Astrocyte (in vitro differentiated cells and primary cell): ENCODE results near the gene MAP7. TPM values are rescaled to one million over a fixed set of nuclear protein-coding genes. Genes with fewer than 3 reads are reported as not detected.

Experiments used
- DNase-seq: peaks from one replicate; pipeline ENCODE4 v3.0.0-alpha.2; 2010; ENCODE audit warnings: low read depth
- FAIRE-seq: peaks from 2 replicates; lab custom pipeline; 2011; peaks lifted over from hg19 to GRCh38; lab: Jason Lieb, UNC
- H2AFZ ChIP-seq: 2 replicates; pipeline ENCODE4 v1.6.0; 2012; ENCODE audit warnings: low read depth, low read length, inconsistent platforms
- H3K27ac ChIP-seq: 2 replicates; pipeline ENCODE4 v1.5.1; 2011; ENCODE audit warnings: low read depth, low read length, inconsistent platforms
- H3K27me3 ChIP-seq: 2 replicates; pipeline ENCODE4 v1.6.0; 2011; ENCODE audit warnings: low read length, inconsistent platforms; ENCODE audit not compliant: insufficient read depth
- H3K36me3 ChIP-seq: 2 replicates; pipeline ENCODE4 v1.5.1; 2011; ENCODE audit warnings: low read length, inconsistent platforms; ENCODE audit not compliant: insufficient read depth
- H3K4me1 ChIP-seq: 2 replicates; pipeline ENCODE4 v1.5.1; 2011; ENCODE audit warnings: low read length, inconsistent platforms; ENCODE audit not compliant: insufficient read depth
- H3K4me2 ChIP-seq: 2 replicates; pipeline ENCODE4 v1.6.0; 2012; ENCODE audit warnings: low read length, inconsistent platforms
- H3K4me3 ChIP-seq: 2 replicates; pipeline ENCODE4 v1.5.1; 2011; ENCODE audit warnings: low read depth, mild to moderate bottlenecking, low read length, inconsistent platforms; ENCODE audit not compliant: insufficient read depth
- H3K79me2 ChIP-seq: 2 replicates; pipeline ENCODE4 v1.6.0; 2012; ENCODE audit warnings: mild to moderate bottlenecking, low read length, inconsistent platforms; ENCODE audit not compliant: insufficient read depth
- H3K9ac ChIP-seq: 2 replicates; pipeline ENCODE4 v1.6.0; 2012; ENCODE audit warnings: mild to moderate bottlenecking, low read length, inconsistent platforms
- H3K9me3 ChIP-seq: 2 replicates; pipeline ENCODE4 v1.5.1; 2012; ENCODE audit warnings: low read depth, mild to moderate bottlenecking, low read length, inconsistent platforms; ENCODE audit not compliant: insufficient read depth
- H4K20me1 ChIP-seq: 2 replicates; pipeline ENCODE4 v1.6.0; 2012; ENCODE audit warnings: low read length, inconsistent platforms; ENCODE audit not compliant: insufficient read depth
- H3K27ac Mint-ChIP-seq: one replicate; pipeline ENCODE4 v1.8.0; 2021; ENCODE audit warnings: mild to moderate bottlenecking, mixed read lengths; ENCODE audit not compliant: unreplicated experiment
- H3K27me3 Mint-ChIP-seq: one replicate; pipeline ENCODE4 v1.8.0; 2021; ENCODE audit warnings: low read depth, mixed read lengths; ENCODE audit not compliant: unreplicated experiment
- H3K36me3 Mint-ChIP-seq: one replicate; pipeline ENCODE4 v1.8.0; 2021; ENCODE audit warnings: low read depth, mixed read lengths; ENCODE audit not compliant: unreplicated experiment
- H3K4me1 Mint-ChIP-seq: one replicate; pipeline ENCODE4 v1.8.0; 2021; ENCODE audit warnings: low read depth, mixed read lengths; ENCODE audit not compliant: unreplicated experiment
- H3K4me3 Mint-ChIP-seq: one replicate; pipeline ENCODE4 v1.8.0; 2021; ENCODE audit warnings: mild to moderate bottlenecking, moderate library complexity, mixed read lengths; ENCODE audit not compliant: unreplicated experiment
- H3K9me3 Mint-ChIP-seq: one replicate; pipeline ENCODE4 v1.8.0; 2021; ENCODE audit warnings: mild to moderate bottlenecking, mixed read lengths; ENCODE audit not compliant: unreplicated experiment
- CTCF ChIP-seq: IDR thresholded peaks from 2 replicates; pipeline ENCODE4 v1.5.1; 2011; ENCODE audit warnings: low read depth, mild to moderate bottlenecking, inconsistent platforms, low read length, moderate library complexity; ENCODE audit not compliant: insufficient read depth
- EZH2 ChIP-seq: IDR thresholded peaks from 2 replicates; pipeline ENCODE4 v1.6.1; 2012; ENCODE audit warnings: mild to moderate bottlenecking, low read length, inconsistent platforms; ENCODE audit not compliant: insufficient read depth
- total RNA-seq: library from RNA; stranded (reverse); gene quantifications from 2 replicates; pipeline ENCODE4 v1.2.1, GENCODE V29; 2021

The MAP7 gene
- total RNA-seq, 1 donor from 2014 or later, result 3.3 TPM

- Mint-ChIP-seq H3K4me1 (no peaks in the 10 kb centered on the region), H3K27me3 (no peaks in the 10 kb centered on the region), H3K9me3 (no peaks in the 10 kb centered on the region), H3K36me3 (no peaks in the 10 kb centered on the region), H3K4me3 (no peak overlapping the region), H3K27ac (no peak overlapping the region)
- DNase-seq (no peak), FAIRE-seq (peak; percentile 20)
- Histone ChIP-seq H3K4me3 (no peak overlapping the region), H3K9me3 (no peaks in the 10 kb centered on the region), H3K4me1 (no peaks in the 10 kb centered on the region), H3K36me3 (no peaks in the 10 kb centered on the region), H3K27ac (no peak overlapping the region), H3K4me2 (no peak overlapping the region), H3K27me3 (no peaks in the 10 kb centered on the region), H2AFZ (no peak overlapping the region), H3K9ac (no peak overlapping the region), H4K20me1 (no peaks in the 10 kb centered on the region), H3K79me2 (no peaks in the 10 kb centered on the region)
- TF ChIP-seq EZH2, result no peak
- no peak for TF ChIP-seq CTCF
Measured at GRCh38 chr6:136303516-136303915, 246.7 kb downstream of the MAP7 start.

GRCh38 chr6:136294621-136295020 is 255.6 kb downstream of the MAP7 start:
- no peaks in the 10 kb centered on the region for H3K79me2 ChIP-seq
- H3K27ac ChIP-seq, result no peak overlapping the region
- no peak overlapping the region for H3K9ac ChIP-seq
- Mint-ChIP-seq H3K9me3 (no peaks in the 10 kb centered on the region), H3K27ac (no peak overlapping the region), H3K36me3 (no peaks in the 10 kb centered on the region), H3K4me3 (no peak overlapping the region), H3K4me1 (peaks cover 6% of the 10 kb centered on the region), H3K27me3 (no peaks in the 10 kb centered on the region)
- no peak overlapping the region for H3K4me3 ChIP-seq
- no peak for FAIRE-seq
- H3K27me3 ChIP-seq, result no peaks in the 10 kb centered on the region
- H3K4me2 ChIP-seq, result no peak overlapping the region
- peaks cover 12% of the 10 kb centered on the region for H3K4me1 ChIP-seq
- H3K36me3 ChIP-seq, result no peaks in the 10 kb centered on the region
- no peaks in the 10 kb centered on the region for H3K9me3 ChIP-seq
- DNase-seq, result no peak
- no peak overlapping the region for H2AFZ ChIP-seq
- TF ChIP-seq CTCF, result no peak
- H4K20me1 ChIP-seq, result no peaks in the 10 kb centered on the region

Other genes with a start within 250 kb of the MAP7 start
- gene MAP3K5, start 242.1 kb upstream of the MAP7 start, total RNA-seq, result 1.7 TPM in 2 replicates